HEK293 (cell line): ENCODE results near the gene BRD3.

Experiments used
- CTCF ChIA-PET: fragments of 350-600 bp; formaldehyde crosslinking; extraction: SDS; loops from one replicate; lab custom pipeline; 2021; ENCODE audit warnings: antibody characterized with exemption; lab: Yijun Ruan, JAX
- POLR2A ChIA-PET: fragments of 300-600 bp; formaldehyde crosslinking; extraction: SDS; loops from one replicate; lab custom pipeline; 2020; ENCODE audit warnings: antibody characterized with exemption, inconsistent platforms; lab: Yijun Ruan, JAX
- H3K27ac ChIP-seq: fragments of 200-500 bp; sonication (Bioruptor generic); 2 replicates; pipeline ENCODE4 v1.5.1; 2014; ENCODE audit warnings: low read depth, low read length, control low read depth, inconsistent platforms; ENCODE audit errors: extremely low read depth
- H3K36me3 ChIP-seq, 2 experiments: fragments of 200-500 bp in 1 of 2; sonication (Bioruptor generic) in 1 of 2; 1 replicate in 1 of 2; 2 replicates in 1 of 2; pipeline ENCODE4 v1.5.1; 2014 to 2017; ENCODE audit warnings: inconsistent platforms in 2 of 2, low read length in 2 of 2; ENCODE audit not compliant: control insufficient read depth in 2 of 2, insufficient read depth in 1 of 2
- H3K4me1 ChIP-seq: fragments of 200-500 bp; sonication (Bioruptor generic); 2 replicates; pipeline ENCODE4 v1.5.1; 2014; ENCODE audit warnings: mild to moderate bottlenecking, low read length, inconsistent platforms; ENCODE audit not compliant: control insufficient read depth, insufficient read depth
- H3K4me3 ChIP-seq: 2 replicates; pipeline ENCODE4 v1.5.1; 2011; ENCODE audit warnings: low read depth, mild to moderate bottlenecking, control low read depth, low read length, moderate library complexity
- H3K9me3 ChIP-seq: fragments of 200-500 bp; sonication (Bioruptor generic); 2 replicates; pipeline ENCODE4 v1.5.1; 2014; ENCODE audit warnings: low read depth, low read length, inconsistent platforms; ENCODE audit not compliant: control insufficient read depth, insufficient read depth
- KLF1 ChIP-seq: fragments of 450-650 bp; formaldehyde crosslinking; IDR thresholded peaks from 2 replicates; pipeline ENCODE4 v1.5.1; 2016; ENCODE audit warnings: missing biosample characterization, missing genetic modification characterization
- REPIN1 ChIP-seq: fragments of 450-650 bp; formaldehyde crosslinking; IDR thresholded peaks from 2 replicates; pipeline ENCODE4 v1.5.1; 2017; ENCODE audit warnings: missing biosample characterization, missing genetic modification characterization, low read depth
- YY2 ChIP-seq: fragments of 450-650 bp; formaldehyde crosslinking; IDR thresholded peaks from 2 replicates; pipeline ENCODE4 v1.5.1; 2016; ENCODE audit warnings: missing biosample characterization, missing genetic modification characterization
- ZBTB20 ChIP-seq: fragments of 450-650 bp; formaldehyde crosslinking; IDR thresholded peaks from 2 replicates; pipeline ENCODE4 v1.5.1; 2016; ENCODE audit warnings: missing biosample characterization, missing genetic modification characterization
- ZBTB26 ChIP-seq: fragments of 450-650 bp; formaldehyde crosslinking; optimal IDR thresholded peaks from 2 replicates; pipeline ENCODE3; 2016; ENCODE audit warnings: missing biosample characterization, mild to moderate bottlenecking, missing genetic modification characterization
- ZBTB8A ChIP-seq: fragments of 450-650 bp; formaldehyde crosslinking; IDR thresholded peaks from 2 replicates; pipeline ENCODE4 v1.5.1; 2016; ENCODE audit warnings: missing biosample characterization, missing genetic modification characterization
- ZFHX2 ChIP-seq: fragments of 450-650 bp; formaldehyde crosslinking; conservative IDR thresholded peaks from 2 replicates; pipeline ENCODE4 v1.5.1; 2016; ENCODE audit warnings: missing biosample characterization, missing genetic modification characterization
- ZFP69B ChIP-seq: fragments of 450-650 bp; formaldehyde crosslinking; IDR thresholded peaks from 2 replicates; pipeline ENCODE4 v1.5.1; 2016; ENCODE audit warnings: missing biosample characterization, missing genetic modification characterization
- ZNF2 ChIP-seq: fragments of 450-650 bp; formaldehyde crosslinking; IDR thresholded peaks from 2 replicates; pipeline ENCODE4 v1.5.1; 2016; ENCODE audit warnings: missing biosample characterization, missing genetic modification characterization
- ZNF335 ChIP-seq: fragments of 450-650 bp; formaldehyde crosslinking; conservative IDR thresholded peaks from 2 replicates; pipeline ENCODE4 v1.5.1; 2016; ENCODE audit warnings: missing biosample characterization, missing genetic modification characterization
- ZNF341 ChIP-seq: fragments of 450-650 bp; formaldehyde crosslinking; IDR thresholded peaks from 2 replicates; pipeline ENCODE4; 2016; ENCODE audit warnings: low read depth, missing biosample characterization, missing genetic modification characterization
- ZNF362 ChIP-seq: fragments of 450-650 bp; formaldehyde crosslinking; IDR thresholded peaks from 2 replicates; pipeline ENCODE4 v1.5.1; 2016; ENCODE audit warnings: missing biosample characterization, missing genetic modification characterization
- ZNF48 ChIP-seq: fragments of 450-650 bp; formaldehyde crosslinking; IDR thresholded peaks from 2 replicates; pipeline ENCODE4 v1.5.1; 2016; ENCODE audit warnings: missing biosample characterization, missing genetic modification characterization
- ZNF544 ChIP-seq: fragments of 450-650 bp; formaldehyde crosslinking; IDR thresholded peaks from 2 replicates; pipeline ENCODE4 v1.5.0; 2017; ENCODE audit warnings: missing biosample characterization, missing genetic modification characterization
- ZNF560 ChIP-seq: fragments of 450-650 bp; formaldehyde crosslinking; IDR thresholded peaks from 2 replicates; pipeline ENCODE4 v1.5.1; 2017; ENCODE audit warnings: missing biosample characterization, missing genetic modification characterization, borderline replicate concordance
- ZNF561 ChIP-seq: fragments of 450-650 bp; IDR thresholded peaks from 2 replicates; pipeline ENCODE4 v1.5.1; 2018; ENCODE audit warnings: missing biosample characterization, missing genetic modification characterization, borderline replicate concordance
- ZNF660 ChIP-seq: fragments of 450-650 bp; IDR thresholded peaks from 2 replicates; pipeline ENCODE4 v1.5.1; 2018; ENCODE audit warnings: missing biosample characterization, mild to moderate bottlenecking, missing genetic modification characterization
- ZNF664 ChIP-seq: fragments of 450-650 bp; formaldehyde crosslinking; IDR thresholded peaks from 2 replicates; pipeline ENCODE4 v1.5.1; 2016; ENCODE audit warnings: missing biosample characterization, missing genetic modification characterization
- ZNF677 ChIP-seq: fragments of 450-650 bp; IDR thresholded peaks from 2 replicates; pipeline ENCODE4 v1.5.0; 2018; ENCODE audit warnings: missing biosample characterization, mild to moderate bottlenecking, missing genetic modification characterization, moderate library complexity
- ZNF791 ChIP-seq: fragments of 450-650 bp; formaldehyde crosslinking; IDR thresholded peaks from 2 replicates; pipeline ENCODE4 v1.5.1; 2016; ENCODE audit warnings: missing biosample characterization, missing genetic modification characterization
- ZNF837 ChIP-seq: fragments of 450-650 bp; formaldehyde crosslinking; IDR thresholded peaks from 2 replicates; pipeline ENCODE4 v1.5.1; 2016; ENCODE audit warnings: missing biosample characterization, missing genetic modification characterization
- TF ChIP-seq, protein P1 (sequence below): fragments of 450-650 bp; formaldehyde crosslinking; conservative IDR thresholded peaks from 2 replicates; pipeline ENCODE4 v1.5.1; 2016; ENCODE audit warnings: low read depth, missing biosample characterization, missing genetic modification characterization

The BRD3 gene

DNA sequence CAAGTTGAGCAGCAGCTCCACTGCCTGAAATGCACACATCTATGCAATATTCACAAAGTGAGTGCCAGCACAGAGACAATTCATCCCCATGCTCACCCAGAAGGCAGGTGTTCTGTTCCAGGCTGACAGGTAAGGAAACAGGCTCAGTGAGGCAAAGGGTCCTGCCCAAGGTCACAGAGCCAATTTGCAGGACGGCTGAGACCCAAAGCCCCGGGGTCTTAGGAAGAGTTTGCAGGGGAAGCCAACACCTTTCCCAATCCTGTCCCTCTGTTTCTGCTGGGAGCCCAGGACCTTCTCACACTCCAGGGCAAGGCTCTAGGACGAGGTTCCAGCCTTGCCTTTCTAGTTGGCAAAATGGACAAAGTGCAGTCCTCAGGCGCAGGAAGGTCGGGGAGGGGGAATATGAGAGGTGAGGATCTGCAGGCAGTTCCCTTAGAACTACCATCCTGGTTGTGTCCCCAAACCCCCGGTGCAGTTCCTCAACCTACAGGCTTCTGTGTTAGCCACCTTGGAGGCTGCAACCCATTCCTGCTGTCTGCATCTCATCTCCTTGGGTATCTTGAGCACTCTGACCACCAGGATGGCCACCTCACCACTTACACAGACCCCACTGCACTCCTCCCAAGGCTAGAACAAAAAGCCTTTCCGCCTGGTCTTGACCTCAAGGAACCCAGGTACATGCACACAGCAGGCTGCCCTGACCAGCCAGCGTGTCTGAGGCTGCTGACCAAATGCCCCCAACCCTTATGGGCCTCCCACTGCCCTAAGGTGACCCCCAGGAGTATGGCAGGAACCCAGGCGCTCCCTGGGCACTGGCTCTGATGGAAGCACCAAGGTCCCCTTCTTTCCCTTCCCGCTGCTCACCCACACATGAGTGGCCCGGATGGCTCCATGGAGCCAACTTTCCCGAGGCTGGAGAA lies 1.9 kb upstream of the BRD3 start:
- TF ChIP-seq, protein P1, sequence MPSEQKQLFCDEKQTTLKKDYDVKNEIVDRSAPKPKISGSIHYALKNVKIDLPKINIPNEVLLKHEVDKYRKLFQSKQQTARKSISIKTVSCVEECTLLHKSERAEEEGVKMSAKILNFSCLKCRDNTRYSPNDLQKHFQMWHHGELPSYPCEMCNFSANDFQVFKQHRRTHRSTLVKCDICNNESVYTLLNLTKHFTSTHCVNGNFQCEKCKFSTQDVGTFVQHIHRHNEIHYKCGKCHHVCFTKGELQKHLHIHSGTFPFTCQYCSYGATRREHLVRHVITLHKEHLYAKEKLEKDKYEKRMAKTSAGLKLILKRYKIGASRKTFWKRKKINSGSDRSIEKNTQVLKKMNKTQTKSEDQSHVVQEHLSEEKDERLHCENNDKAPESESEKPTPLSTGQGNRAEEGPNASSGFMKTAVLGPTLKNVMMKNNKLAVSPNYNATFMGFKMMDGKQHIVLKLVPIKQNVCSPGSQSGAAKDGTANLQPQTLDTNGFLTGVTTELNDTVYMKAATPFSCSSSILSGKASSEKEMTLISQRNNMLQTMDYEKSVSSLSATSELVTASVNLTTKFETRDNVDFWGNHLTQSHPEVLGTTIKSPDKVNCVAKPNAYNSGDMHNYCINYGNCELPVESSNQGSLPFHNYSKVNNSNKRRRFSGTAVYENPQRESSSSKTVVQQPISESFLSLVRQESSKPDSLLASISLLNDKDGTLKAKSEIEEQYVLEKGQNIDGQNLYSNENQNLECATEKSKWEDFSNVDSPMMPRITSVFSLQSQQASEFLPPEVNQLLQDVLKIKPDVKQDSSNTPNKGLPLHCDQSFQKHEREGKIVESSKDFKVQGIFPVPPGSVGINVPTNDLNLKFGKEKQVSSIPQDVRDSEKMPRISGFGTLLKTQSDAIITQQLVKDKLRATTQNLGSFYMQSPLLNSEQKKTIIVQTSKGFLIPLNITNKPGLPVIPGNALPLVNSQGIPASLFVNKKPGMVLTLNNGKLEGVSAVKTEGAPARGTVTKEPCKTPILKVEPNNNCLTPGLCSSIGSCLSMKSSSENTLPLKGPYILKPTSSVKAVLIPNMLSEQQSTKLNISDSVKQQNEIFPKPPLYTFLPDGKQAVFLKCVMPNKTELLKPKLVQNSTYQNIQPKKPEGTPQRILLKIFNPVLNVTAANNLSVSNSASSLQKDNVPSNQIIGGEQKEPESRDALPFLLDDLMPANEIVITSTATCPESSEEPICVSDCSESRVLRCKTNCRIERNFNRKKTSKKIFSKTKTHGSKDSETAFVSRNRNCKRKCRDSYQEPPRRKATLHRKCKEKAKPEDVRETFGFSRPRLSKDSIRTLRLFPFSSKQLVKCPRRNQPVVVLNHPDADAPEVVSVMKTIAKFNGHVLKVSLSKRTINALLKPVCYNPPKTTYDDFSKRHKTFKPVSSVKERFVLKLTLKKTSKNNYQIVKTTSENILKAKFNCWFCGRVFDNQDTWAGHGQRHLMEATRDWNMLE (tag by site-specific recombination) = no peak
- TF ChIP-seq ZNF335 (tag by site-specific recombination) = peak; percentile 92
- TF ChIP-seq YY2 (tag by site-specific recombination) = no peak
- TF ChIP-seq ZFHX2 (tag by site-specific recombination) = peak; percentile 5
- no peak for TF ChIP-seq ZNF837 (tag by site-specific recombination)
- POLR2A ChIA-PET = interaction anchor here (0.9 kb wide), 1 partner anchor 66 kb away, joined by 3 read pairs; the partner anchor contains the start of gene WDR5
- H3K4me3 ChIP-seq = no peak overlapping the region

GRCh38 chr9:134068744-134069479 lies 1.1 kb upstream of the BRD3 start:
- CTCF ChIA-PET = interaction anchor here (0.6 to 0.7 kb wide), 2 partner anchors 287 to 1810 kb away, joined by 3 read pairs; no protein-coding TSS in a partner anchor
- Histone ChIP-seq H3K36me3 (no peaks in the 10 kb centered on the region; a peak in 1 of 3 replicates), H3K9me3 (no peaks in the 10 kb centered on the region), H3K4me3 (peak overlapping the region; percentile 76), H3K27ac (no peak overlapping the region; the same call in 1 of the 2 replicates), H3K4me1 (no peaks in the 10 kb centered on the region)
- POLR2A ChIA-PET = interaction anchor here (0.5 to 0.9 kb wide), 3 partner anchors 42 to 170 kb away, joined by 3 to 5 read pairs (median 4); partner anchors contain the start of gene WDR5
- no peak for TF ChIP-seq ZNF544 (tag by site-specific recombination)
- TF ChIP-seq ZNF560 (tag by site-specific recombination) = no peak
- peak; percentile 97 for TF ChIP-seq ZBTB8A (tag by site-specific recombination)
- no peak for TF ChIP-seq ZNF561
- TF ChIP-seq ZNF341 (tag by site-specific recombination) = peak; percentile 98
- TF ChIP-seq ZBTB26 = peak; percentile 10
- no peak for TF ChIP-seq ZNF48 (tag by site-specific recombination)
- TF ChIP-seq ZNF677 = no peak
- no peak for TF ChIP-seq ZNF791
- peak; percentile 82 for TF ChIP-seq ZNF362 (tag by site-specific recombination)
- 0 out of 2 replicates have a peak, but pooled peaks have one; percentile 27 for TF ChIP-seq REPIN1 (tag by site-specific recombination)
- TF ChIP-seq ZFP69B (tag by site-specific recombination) = peak; percentile 17; the same call in 1 of the 2 replicates
- TF ChIP-seq KLF1 (tag by site-specific recombination) = peak; percentile 44; the same call in 1 of the 2 replicates
- no peak for TF ChIP-seq ZNF664
- TF ChIP-seq ZNF660 = no peak
- peak; percentile 63; the same call in 1 of the 2 replicates for TF ChIP-seq ZBTB20 (tag by site-specific recombination)
- TF ChIP-seq ZNF2 (tag by site-specific recombination) = peak; percentile 13; the same call in 1 of the 2 replicates

More for the DNA sequence above, 1.9 kb upstream of the BRD3 start:
- CTCF ChIA-PET = interaction anchor here (0.5 to 0.6 kb wide), 2 partner anchors 18 to 1811 kb away, joined by 3 to 4 read pairs; no protein-coding TSS in a partner anchor
- Histone ChIP-seq H3K9me3 (no peaks in the 10 kb centered on the region), H3K36me3 (no peaks in the 10 kb centered on the region), H3K4me1 (no peaks in the 10 kb centered on the region), H3K27ac (no peak overlapping the region)
